Nephron (organoid): ENCODE results near the gene UTRN.

Source experiments
- H3K27ac Mint-ChIP-seq, 3 experiments: 2 replicates each; pipeline ENCODE4 v1.8.0; 2020; ENCODE audit warnings: mixed read lengths in 3 of 3, mild to moderate bottlenecking in 2 of 3, moderate library complexity in 1 of 3
- H3K27me3 Mint-ChIP-seq: 2 replicates; pipeline ENCODE4 v1.8.0; 2021; ENCODE audit warnings: low read depth, mild to moderate bottlenecking, moderate library complexity, mixed read lengths
- H3K36me3 Mint-ChIP-seq: 2 replicates; pipeline ENCODE4 v1.8.0; 2020; ENCODE audit warnings: low read depth, mixed read lengths
- H3K4me1 Mint-ChIP-seq: 2 replicates; pipeline ENCODE4 v1.8.0; 2020; ENCODE audit warnings: mixed read lengths
- H3K4me3 Mint-ChIP-seq, 3 experiments: 2 replicates each; pipeline ENCODE4 v1.8.0; 2020; ENCODE audit warnings: mild to moderate bottlenecking in 3 of 3, mixed read lengths in 3 of 3, moderate library complexity in 2 of 3
- H3K9me3 Mint-ChIP-seq: 2 replicates; pipeline ENCODE4 v1.8.0; 2020; ENCODE audit warnings: mixed read lengths
- TF ChIP-seq, protein P1 (sequence below), 3 experiments: fragments of 200-600 bp; sonication (generic); IDR thresholded peaks; one replicate each; pipeline ENCODE4 v1.5.0; 2021; ENCODE audit warnings: antibody characterized with exemption in 3 of 3; ENCODE audit not compliant: unreplicated experiment in 3 of 3

UTRN gene

GRCh38 chr6:144314562-144314961, 29.4 kb downstream of the UTRN start:
- Mint-ChIP-seq H3K9me3 (no peaks in the 10 kb centered on the region), H3K27me3 (no peaks in the 10 kb centered on the region), H3K4me3 (no peak overlapping the region), H3K4me1 (peaks cover 50% of the 10 kb centered on the region), H3K27ac (peak overlapping the region; percentile 91 to 94 (median 92)), H3K36me3 (peaks cover 13% of the 10 kb centered on the region)
- TF ChIP-seq, protein P1, sequence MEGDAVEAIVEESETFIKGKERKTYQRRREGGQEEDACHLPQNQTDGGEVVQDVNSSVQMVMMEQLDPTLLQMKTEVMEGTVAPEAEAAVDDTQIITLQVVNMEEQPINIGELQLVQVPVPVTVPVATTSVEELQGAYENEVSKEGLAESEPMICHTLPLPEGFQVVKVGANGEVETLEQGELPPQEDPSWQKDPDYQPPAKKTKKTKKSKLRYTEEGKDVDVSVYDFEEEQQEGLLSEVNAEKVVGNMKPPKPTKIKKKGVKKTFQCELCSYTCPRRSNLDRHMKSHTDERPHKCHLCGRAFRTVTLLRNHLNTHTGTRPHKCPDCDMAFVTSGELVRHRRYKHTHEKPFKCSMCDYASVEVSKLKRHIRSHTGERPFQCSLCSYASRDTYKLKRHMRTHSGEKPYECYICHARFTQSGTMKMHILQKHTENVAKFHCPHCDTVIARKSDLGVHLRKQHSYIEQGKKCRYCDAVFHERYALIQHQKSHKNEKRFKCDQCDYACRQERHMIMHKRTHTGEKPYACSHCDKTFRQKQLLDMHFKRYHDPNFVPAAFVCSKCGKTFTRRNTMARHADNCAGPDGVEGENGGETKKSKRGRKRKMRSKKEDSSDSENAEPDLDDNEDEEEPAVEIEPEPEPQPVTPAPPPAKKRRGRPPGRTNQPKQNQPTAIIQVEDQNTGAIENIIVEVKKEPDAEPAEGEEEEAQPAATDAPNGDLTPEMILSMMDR (IDR thresholded peaks at IDR 0.05; ENCODE audit: unreplicated experiment in 3 of 3), result no peak

- Mint-ChIP-seq H3K27ac (peak overlapping the region; percentile 84 to 95 (median 94)), H3K4me3 (no peak overlapping the region), H3K4me1 (peaks cover 52% of the 10 kb centered on the region), H3K9me3 (no peaks in the 10 kb centered on the region), H3K36me3 (peaks cover 8% of the 10 kb centered on the region), H3K27me3 (no peaks in the 10 kb centered on the region)
- TF ChIP-seq, protein P1 (IDR thresholded peaks at IDR 0.05; ENCODE audit: unreplicated experiment in 3 of 3), result no peak
Measured at GRCh38 chr6:144315226-144315980, 30.3 kb downstream of the UTRN start.

DNA sequence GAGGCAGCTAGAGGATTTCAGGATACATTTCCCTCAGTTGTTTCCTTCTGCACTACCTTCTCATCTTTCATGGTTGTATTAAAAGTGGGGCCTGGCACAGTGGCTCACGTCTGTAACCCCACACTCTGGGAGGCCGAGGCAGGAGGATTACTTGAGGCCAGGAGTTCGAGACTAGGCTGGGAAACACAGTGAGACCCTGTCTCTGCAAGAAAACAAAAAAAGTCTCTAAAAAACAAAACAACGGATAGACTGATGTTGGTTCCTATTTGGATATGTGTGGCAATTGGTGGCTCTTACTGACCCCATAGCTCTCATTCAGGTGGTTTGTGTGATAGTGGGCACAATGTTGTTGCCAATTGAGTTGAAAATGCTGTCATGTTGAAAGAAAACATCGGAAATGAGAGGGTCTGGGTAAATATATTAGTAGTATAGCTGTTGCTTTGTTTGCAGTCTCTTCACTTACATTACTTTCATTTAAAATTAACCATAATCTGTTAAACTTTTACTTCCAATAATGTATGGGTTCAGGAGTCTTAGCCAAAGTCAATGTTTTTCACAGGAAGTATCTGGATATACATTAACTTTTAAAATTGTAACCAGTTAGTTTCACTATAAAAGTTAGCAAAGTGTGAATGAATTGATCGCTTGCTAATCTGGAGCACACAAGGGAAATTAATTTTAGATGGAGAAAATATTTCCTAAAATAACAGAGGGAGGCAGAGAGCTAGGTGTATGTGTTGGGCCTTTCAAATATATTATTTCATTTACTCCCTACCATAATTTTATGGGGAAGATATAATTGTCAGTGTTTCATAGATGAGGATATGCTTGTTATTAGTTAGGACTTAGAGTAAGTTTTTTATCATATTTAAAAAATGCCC, 31.1 kb downstream of the UTRN start:
- Mint-ChIP-seq H3K9me3 (no peaks in the 10 kb centered on the region), H3K27me3 (no peaks in the 10 kb centered on the region)

DNA sequence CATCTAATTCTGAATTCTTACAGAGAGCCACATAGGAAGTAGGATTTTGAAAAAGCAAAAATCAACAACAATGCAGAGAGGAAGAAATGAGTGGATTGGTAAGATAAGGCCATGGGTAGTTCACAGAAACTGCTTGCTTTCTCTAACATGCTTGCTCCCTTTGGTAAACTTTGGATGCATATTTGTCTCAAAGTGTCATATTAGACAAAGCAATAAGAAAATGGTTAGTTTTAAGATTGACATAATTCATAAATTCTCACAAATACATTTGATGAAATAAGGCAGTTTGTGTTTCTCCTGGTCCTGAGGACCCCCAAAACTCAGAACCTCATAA, 31.7 kb downstream of the UTRN start:
- H3K4me3 Mint-ChIP-seq, result no peak overlapping the region
- no peaks in the 10 kb centered on the region for H3K9me3 Mint-ChIP-seq
- no peaks in the 10 kb centered on the region for H3K27me3 Mint-ChIP-seq
- peaks cover 4% of the 10 kb centered on the region for H3K36me3 Mint-ChIP-seq
- TF ChIP-seq, protein P1 (IDR thresholded peaks at IDR 0.05; ENCODE audit: unreplicated experiment in 3 of 3), result no peak
- peak overlapping the region; percentile 84 to 95 (median 94) for H3K27ac Mint-ChIP-seq
- H3K4me1 Mint-ChIP-seq, result peaks cover 54% of the 10 kb centered on the region

More for the DNA sequence above, 31.1 kb downstream of the UTRN start:
- Mint-ChIP-seq H3K4me3 (peak overlapping the region in 1 of 3 experiments; percentile 32), H3K27ac (peak overlapping the region; percentile 84 to 95 (median 94)), H3K36me3 (peaks cover 4% of the 10 kb centered on the region), H3K4me1 (peaks cover 54% of the 10 kb centered on the region)
- TF ChIP-seq, protein P1 (IDR thresholded peaks at IDR 0.05; ENCODE audit: unreplicated experiment in 3 of 3), result no peak

DNA sequence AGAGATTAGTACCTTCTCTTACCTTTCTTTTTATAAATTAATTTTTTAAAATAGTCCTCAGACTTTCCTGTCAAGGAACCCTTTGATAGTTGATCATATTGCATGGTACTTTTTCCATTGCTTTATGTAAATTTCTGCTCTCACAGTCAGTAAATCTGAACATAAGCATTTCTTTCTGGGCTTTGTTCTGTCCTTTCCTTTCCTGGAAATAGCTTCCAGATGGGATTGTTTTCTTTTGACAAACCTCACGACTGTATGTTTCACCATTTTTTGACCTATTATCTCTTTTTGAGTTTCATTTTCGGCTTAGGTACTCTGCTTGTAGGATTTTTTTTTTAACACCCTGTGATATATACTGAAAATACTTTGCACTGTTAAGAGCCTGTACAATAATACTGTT, 32.6 kb downstream of the UTRN start:
- Mint-ChIP-seq H3K4me3 (peak overlapping the region in 1 of 3 experiments; percentile 11), H3K4me1 (peaks cover 52% of the 10 kb centered on the region), H3K9me3 (no peaks in the 10 kb centered on the region), H3K36me3 (peaks cover 3% of the 10 kb centered on the region), H3K27me3 (no peaks in the 10 kb centered on the region), H3K27ac (peak overlapping the region; percentile 84 to 96 (median 94))
- TF ChIP-seq, protein P1 (IDR thresholded peaks at IDR 0.05; ENCODE audit: unreplicated experiment in 3 of 3), result no peak
